ENCODE results near the gene AUNIP. TPM values are rescaled to one million over a fixed set of nuclear protein-coding genes. Genes with fewer than 3 reads are reported as not detected.

AUNIP gene
- total RNA-seq, 1 experiment from 2014 or later: 22.2 TPM

DNA sequence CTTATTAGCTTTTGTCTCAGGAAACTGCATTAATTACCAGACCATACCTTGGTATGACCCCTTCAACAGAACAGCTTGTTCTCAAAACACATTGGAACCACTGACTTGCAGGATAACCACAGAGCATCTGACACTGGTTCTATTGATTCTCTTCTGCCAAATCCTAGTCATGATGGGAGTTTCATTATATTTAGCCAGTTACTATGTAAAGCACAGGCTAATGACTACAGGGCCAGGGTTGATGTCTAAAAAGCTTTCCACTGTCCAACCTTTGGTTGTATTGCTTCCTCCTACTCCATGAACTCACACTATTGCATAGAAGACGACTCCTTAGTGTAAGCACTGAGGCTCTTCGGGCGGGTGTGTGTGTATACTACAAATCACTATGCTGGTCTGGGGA lies 43.2 kb upstream of the AUNIP start:
- WGBS (ENCODE audit: extremely low coverage, insufficient read length, low lambda C conversion rate): no CpG with 5 or more reads among the region's 3 CpGs
- Histone ChIP-seq H2BK5ac (ENCODE audit: insufficient read length, low read length) (no peak overlapping the region), H3K79me1 (ENCODE audit: insufficient read depth, low read depth, low read length, poor library complexity, severe bottlenecking) (peaks cover 3% of the 10 kb centered on the region), H3K4ac (ENCODE audit: low read depth, low read length) (no peak overlapping the region), H4K5ac (ENCODE audit: insufficient read length, low read depth, low read length) (no peak overlapping the region), H3K23ac (ENCODE audit: insufficient read length, low read depth, low read length) (no peak overlapping the region), H3K4me2 (ENCODE audit: insufficient read depth, insufficient read length, low read length) (no peak overlapping the region), H3K18ac (ENCODE audit: insufficient read length, low read depth, low read length) (no peak overlapping the region), H3K9me3 (ENCODE audit: control insufficient read depth, low read depth, low read length) (no peaks in the 10 kb centered on the region), H4K20me1 (ENCODE audit: control insufficient read depth, insufficient read depth, insufficient read length) (no peaks in the 10 kb centered on the region), H3K4me1 (ENCODE audit: insufficient read depth, low read length) (no peaks in the 10 kb centered on the region), H3K23me2 (ENCODE audit: insufficient read length, low read depth, low read length, poor library complexity, severe bottlenecking) (peaks cover 4% of the 10 kb centered on the region), H4K8ac (replicated peaks; ENCODE audit: insufficient read length, low read depth, low read length) (no peak overlapping the region), H2BK120ac (ENCODE audit: low read depth, low read length, poor library complexity, severe bottlenecking) (no peak overlapping the region), H3K56ac (ENCODE audit: insufficient read length, low read depth, low read length) (no peak overlapping the region), H3K79me2 (ENCODE audit: insufficient read depth, low read length) (peaks cover 19% of the 10 kb centered on the region; the same call in 1 of the 2 replicates), H3K27me3 (ENCODE audit: insufficient read depth, low read length) (no peaks in the 10 kb centered on the region), H3K14ac (ENCODE audit: insufficient read depth, low read length) (no peak overlapping the region), H2BK12ac (ENCODE audit: insufficient read length, low read depth, low read length) (no peak overlapping the region), H2AFZ (ENCODE audit: low read length) (no peak overlapping the region), H2AK5ac (ENCODE audit: insufficient read length, low read length) (no peak overlapping the region), H3K27ac (ENCODE audit: insufficient read length, low read depth, low read length) (no peak overlapping the region), H2BK15ac (ENCODE audit: low read depth, low read length) (no peak overlapping the region), H4K91ac (ENCODE audit: insufficient read length, low read depth, low read length) (no peak overlapping the region), H3K9ac (ENCODE audit: extremely low read depth, insufficient read length, low read length) (no peak overlapping the region), H2BK20ac (ENCODE audit: low read depth, low read length, poor library complexity, severe bottlenecking) (no peak overlapping the region), H3T11ph (ENCODE audit: low read length) (no peak overlapping the region)
- H3K9me3 Mint-ChIP-seq: peaks cover 0 to 2% of the 10 kb centered on the region in 2 experiments; a peak in 2 of 5 replicates
- H3K4me1 Mint-ChIP-seq: peaks cover 47 to 56% of the 10 kb centered on the region in 2 experiments
- H3K4me3 Mint-ChIP-seq: no peak overlapping the region
- TF ChIP-seq, protein P1, sequence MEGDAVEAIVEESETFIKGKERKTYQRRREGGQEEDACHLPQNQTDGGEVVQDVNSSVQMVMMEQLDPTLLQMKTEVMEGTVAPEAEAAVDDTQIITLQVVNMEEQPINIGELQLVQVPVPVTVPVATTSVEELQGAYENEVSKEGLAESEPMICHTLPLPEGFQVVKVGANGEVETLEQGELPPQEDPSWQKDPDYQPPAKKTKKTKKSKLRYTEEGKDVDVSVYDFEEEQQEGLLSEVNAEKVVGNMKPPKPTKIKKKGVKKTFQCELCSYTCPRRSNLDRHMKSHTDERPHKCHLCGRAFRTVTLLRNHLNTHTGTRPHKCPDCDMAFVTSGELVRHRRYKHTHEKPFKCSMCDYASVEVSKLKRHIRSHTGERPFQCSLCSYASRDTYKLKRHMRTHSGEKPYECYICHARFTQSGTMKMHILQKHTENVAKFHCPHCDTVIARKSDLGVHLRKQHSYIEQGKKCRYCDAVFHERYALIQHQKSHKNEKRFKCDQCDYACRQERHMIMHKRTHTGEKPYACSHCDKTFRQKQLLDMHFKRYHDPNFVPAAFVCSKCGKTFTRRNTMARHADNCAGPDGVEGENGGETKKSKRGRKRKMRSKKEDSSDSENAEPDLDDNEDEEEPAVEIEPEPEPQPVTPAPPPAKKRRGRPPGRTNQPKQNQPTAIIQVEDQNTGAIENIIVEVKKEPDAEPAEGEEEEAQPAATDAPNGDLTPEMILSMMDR (conservative IDR thresholded peaks at IDR 0.05): no peak
- peaks cover 4% of the 10 kb centered on the region; the same call in 1 of the 2 replicates for H3K27me3 Mint-ChIP-seq (ENCODE audit: low read depth)
- H3K36me3 Mint-ChIP-seq (ENCODE audit: insufficient read depth in 1 of 3, low read depth in 3 of 3): peaks cover 41 to 64% (median 58%) of the 10 kb centered on the region in 3 experiments
- DNase-seq: no peak
- peak overlapping the region; percentile 28 to 57 (median 50); a peak in 1 of 7 replicates for H3K27ac Mint-ChIP-seq

Measured in H9 (cell line).